ENCODE results near the gene TMEM198.

The TMEM198 gene

GRCh38 chr2:219543596-219544358 is at the start of gene TMEM198, which contains the start of gene CHPF:
Gene TMEM198, plus strand, starts transcription at chr2:219544028. Its CDS starts 700 bp downstream, at chr2:219544728.
Gene CHPF, minus strand, starts transcription at chr2:219543809. Its CDS starts 271 bp downstream, at chr2:219543538.
- DNase-seq (ENCODE audit: low spot score) = peak; percentile 97

- DNase-seq (ENCODE audit: low spot score) = no peak
Measured at GRCh38 chr2:219494952-219495530, 48.8 kb upstream of the TMEM198 start.

- peak; percentile 73 for DNase-seq (ENCODE audit: low spot score)
Measured at GRCh38 chr2:219495531-219496122, 48.2 kb upstream of the TMEM198 start.

- DNase-seq (ENCODE audit: low spot score) = no peak
Measured at GRCh38 chr2:219496247-219496824, 47.5 kb upstream of the TMEM198 start.

- no peak for DNase-seq (ENCODE audit: low spot score)
Measured at GRCh38 chr2:219496825-219497494, 46.9 kb upstream of the TMEM198 start.

GRCh38 chr2:219497495-219498279 is 46.1 kb upstream of the TMEM198 start:
- peak; percentile 80 for DNase-seq (ENCODE audit: low spot score)

- DNase-seq (ENCODE audit: low spot score) = peak; percentile 99
Measured at GRCh38 chr2:219498280-219499057, 45.4 kb upstream of the TMEM198 start, which contains the start of gene GMPPA. Gene GMPPA, plus strand, starts transcription at chr2:219498891. Its CDS starts 1,085 bp downstream, at chr2:219499976.

GRCh38 chr2:219499058-219499307 is 44.8 kb upstream of the TMEM198 start:
- peak; percentile 5 for DNase-seq (ENCODE audit: low spot score)

GRCh38 chr2:219499555-219499954 is 44.3 kb upstream of the TMEM198 start:
- no peak for DNase-seq (ENCODE audit: low spot score)

GRCh38 chr2:219500135-219500534 is 43.7 kb upstream of the TMEM198 start:
- peak; percentile 43 for DNase-seq (ENCODE audit: low spot score)

- no peak for DNase-seq (ENCODE audit: low spot score)
Measured at GRCh38 chr2:219501849-219502248, 42.0 kb upstream of the TMEM198 start.

GRCh38 chr2:219502618-219503017 is 41.2 kb upstream of the TMEM198 start:
- DNase-seq (ENCODE audit: low spot score) = no peak

GRCh38 chr2:219505585-219505984 is 38.2 kb upstream of the TMEM198 start:
- no peak for DNase-seq (ENCODE audit: low spot score)

- no peak for DNase-seq (ENCODE audit: low spot score)
Measured at GRCh38 chr2:219506153-219506801, 37.6 kb upstream of the TMEM198 start.

- no peak for DNase-seq (ENCODE audit: low spot score)
Measured at GRCh38 chr2:219506802-219507526, 36.9 kb upstream of the TMEM198 start.

- DNase-seq (ENCODE audit: low spot score) = no peak
Measured at GRCh38 chr2:219507581-219508443, 36.0 kb upstream of the TMEM198 start.

GRCh38 chr2:219508444-219508734 is 35.4 kb upstream of the TMEM198 start:
- DNase-seq (ENCODE audit: low spot score) = no peak

- no peak for DNase-seq (ENCODE audit: low spot score)
Measured at GRCh38 chr2:219508971-219509779, 34.7 kb upstream of the TMEM198 start.
